ENCODE data around the gene SKAP1.
A peak's percentile ranks its signal among the peaks of the same experiment; 100 is the strongest.

The SKAP1 gene

DNA sequence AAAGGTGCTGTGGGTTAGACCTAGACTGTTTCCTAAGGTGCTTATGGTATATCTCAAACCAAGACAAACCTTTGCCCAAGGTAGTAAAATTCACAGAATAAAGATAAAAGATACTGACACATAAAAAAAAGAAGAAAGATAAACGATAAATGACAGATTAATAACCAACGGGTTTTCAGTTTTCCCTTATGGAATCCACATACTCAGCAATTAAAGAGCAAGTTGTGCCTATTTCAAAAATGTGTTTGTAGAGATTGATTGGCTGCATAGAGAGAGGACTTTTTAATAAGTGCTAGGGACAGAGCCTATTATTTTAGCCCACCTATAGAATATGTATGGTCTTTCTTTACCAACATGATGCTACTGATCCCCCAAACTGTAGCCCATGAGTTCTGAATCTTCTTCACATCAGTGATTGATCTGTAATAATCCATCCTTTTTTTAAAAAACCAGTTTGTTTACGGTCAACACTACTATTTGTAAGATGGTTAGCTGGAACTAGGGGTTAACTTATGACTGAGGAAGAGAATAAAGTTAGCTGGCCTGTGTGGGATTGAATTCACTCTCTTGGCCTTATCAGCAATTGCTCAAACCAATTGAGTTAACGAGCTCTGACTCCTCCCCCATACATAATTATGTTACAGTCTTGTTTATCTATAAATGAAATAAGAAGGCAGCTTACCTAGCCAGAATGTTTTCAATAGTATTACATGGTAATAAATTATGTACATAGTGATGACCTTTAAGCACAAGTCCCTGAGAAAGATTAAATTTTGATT is 268.7 kb downstream of the SKAP1 start:
- TF ChIP-seq, protein P1, sequence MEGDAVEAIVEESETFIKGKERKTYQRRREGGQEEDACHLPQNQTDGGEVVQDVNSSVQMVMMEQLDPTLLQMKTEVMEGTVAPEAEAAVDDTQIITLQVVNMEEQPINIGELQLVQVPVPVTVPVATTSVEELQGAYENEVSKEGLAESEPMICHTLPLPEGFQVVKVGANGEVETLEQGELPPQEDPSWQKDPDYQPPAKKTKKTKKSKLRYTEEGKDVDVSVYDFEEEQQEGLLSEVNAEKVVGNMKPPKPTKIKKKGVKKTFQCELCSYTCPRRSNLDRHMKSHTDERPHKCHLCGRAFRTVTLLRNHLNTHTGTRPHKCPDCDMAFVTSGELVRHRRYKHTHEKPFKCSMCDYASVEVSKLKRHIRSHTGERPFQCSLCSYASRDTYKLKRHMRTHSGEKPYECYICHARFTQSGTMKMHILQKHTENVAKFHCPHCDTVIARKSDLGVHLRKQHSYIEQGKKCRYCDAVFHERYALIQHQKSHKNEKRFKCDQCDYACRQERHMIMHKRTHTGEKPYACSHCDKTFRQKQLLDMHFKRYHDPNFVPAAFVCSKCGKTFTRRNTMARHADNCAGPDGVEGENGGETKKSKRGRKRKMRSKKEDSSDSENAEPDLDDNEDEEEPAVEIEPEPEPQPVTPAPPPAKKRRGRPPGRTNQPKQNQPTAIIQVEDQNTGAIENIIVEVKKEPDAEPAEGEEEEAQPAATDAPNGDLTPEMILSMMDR (conservative IDR thresholded peaks at IDR 0.05), result no peak
- peak overlapping the region; percentile 75 for H3K27ac ChIP-seq

- TF ChIP-seq, protein P1 (conservative IDR thresholded peaks at IDR 0.05), result no peak
- peak overlapping the region; percentile 75 for H3K27ac ChIP-seq
Observed at GRCh38 chr17:48160177-48161081, 269.6 kb downstream of the SKAP1 start.

DNA sequence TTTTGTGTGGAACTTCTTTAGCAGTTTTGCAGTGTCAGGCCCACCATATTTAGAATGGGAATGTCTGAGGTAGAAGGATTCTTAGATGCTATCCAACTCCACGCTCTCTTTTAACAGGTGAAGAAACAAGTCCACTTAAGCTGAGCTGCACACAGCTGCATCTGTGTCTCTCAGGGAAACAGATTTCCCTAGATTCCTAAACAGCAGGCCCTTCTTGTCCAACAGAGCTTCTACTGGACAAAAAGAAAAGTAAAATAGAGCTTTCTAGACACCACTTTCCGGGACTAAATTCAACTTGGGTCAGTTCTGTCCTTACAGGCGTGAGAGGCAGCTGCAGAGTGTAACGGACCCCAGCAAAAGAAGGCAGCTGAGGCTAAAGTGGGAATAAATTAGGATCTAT is 270.8 kb downstream of the SKAP1 start:
- H3K27ac ChIP-seq, result peak overlapping the region; percentile 75

DNA sequence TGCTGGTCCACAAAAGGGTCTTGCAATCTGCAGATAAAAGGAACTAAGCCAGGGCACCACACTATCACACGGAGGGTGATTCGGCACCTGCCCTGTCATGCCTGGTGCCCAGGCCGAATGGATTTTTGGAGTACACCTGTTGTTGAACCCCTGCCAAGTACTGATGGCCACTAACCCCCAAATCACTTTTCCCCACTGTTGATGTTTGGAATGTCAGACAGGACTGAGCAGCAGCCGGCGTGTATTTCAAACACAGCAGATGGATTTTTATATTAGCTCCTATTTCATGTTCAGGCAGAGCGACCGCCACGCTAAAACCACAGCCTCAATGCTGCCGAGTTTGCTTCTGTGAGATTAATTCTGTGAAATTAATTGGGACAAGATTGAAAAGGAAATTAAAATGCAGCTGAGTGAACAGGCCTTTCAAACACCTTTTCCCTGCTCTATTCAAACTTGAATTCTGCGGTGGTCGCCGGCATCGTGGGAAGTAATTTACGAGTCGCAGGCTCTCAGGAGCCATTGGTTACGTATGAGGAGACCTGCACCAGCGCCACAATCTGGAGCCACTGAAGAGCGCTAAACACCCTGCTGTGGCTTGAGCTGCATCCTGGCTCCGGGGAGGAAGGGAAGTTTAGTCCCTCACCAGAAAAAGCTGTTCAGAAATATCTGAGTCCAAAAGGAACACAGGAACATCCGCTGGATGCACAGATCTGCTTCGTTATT is 274.0 kb downstream of the SKAP1 start:
- H3K27ac ChIP-seq, result no peak overlapping the region
- TF ChIP-seq, protein P1 (conservative IDR thresholded peaks at IDR 0.05), result no peak

More for the DNA sequence above, 270.8 kb downstream of the SKAP1 start:
- TF ChIP-seq, protein P1 (conservative IDR thresholded peaks at IDR 0.05), result no peak

GRCh38 chr17:48153691-48154358 is 276.2 kb downstream of the SKAP1 start:
- no peak overlapping the region for H3K27ac ChIP-seq
- TF ChIP-seq, protein P1 (conservative IDR thresholded peaks at IDR 0.05), result peak; percentile 94

DNA sequence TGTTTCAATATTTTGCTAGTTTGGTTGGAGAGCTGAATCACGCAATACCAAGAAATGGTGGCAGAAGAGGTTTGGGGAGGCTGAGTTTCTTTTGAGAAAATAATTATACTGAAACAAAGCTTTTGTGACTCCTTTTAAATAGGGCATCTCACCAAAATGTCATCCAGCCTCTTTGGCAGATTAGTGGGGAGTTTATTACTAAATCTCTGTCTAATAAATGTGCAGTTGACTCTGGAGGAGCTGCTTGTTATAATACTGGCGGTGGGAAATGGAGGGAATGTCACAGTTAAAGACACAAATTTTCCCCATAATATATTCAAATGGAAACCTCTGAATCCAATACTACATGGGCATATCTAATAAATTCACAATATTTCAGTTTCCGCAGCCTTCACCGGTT is 277.7 kb downstream of the SKAP1 start:
- H3K27ac ChIP-seq, result no peak overlapping the region

More for the DNA sequence above, 277.7 kb downstream of the SKAP1 start:
- TF ChIP-seq, protein P1 (conservative IDR thresholded peaks at IDR 0.05), result no peak

Measured in VCaP (cell line).